PC-9 (cell line): ENCODE data around the gene KIAA1671.

Experiments used
- CTCF ChIP-seq: fragments of 200-600 bp; sonication (generic); conservative IDR thresholded peaks from 2 replicates; pipeline ENCODE4 v1.6.1; 2017; ENCODE audit warnings: mixed run types, antibody characterized with exemption, mild to moderate bottlenecking, moderate library complexity
- EZH2 ChIP-seq: fragments of 200-600 bp; sonication (generic); IDR thresholded peaks from 2 replicates; pipeline ENCODE4 v1.8.0; 2017; ENCODE audit warnings: antibody characterized with exemption, low read depth

DNA sequence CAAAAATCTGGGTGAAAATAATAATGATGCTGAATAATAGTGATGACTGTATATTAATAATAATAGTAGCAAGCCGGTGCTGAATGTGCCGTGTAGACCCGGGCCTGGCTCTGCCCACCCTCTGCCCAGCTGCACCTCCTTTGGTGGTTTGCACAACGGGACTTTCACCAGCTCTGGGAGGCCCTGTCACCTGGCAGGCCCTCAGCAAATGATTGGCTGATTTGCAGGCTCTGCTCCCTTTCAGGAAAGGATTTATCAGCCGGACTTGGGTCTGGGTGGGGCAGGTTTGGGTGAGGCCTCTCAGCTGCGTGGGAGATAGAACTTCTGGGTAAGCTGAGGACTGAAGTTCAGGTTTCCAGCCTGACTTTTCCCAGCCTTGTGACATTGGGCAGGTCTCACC, 21.4 kb downstream of the KIAA1671 start:
- TF ChIP-seq EZH2 (no peak), CTCF (no peak)
